ENCODE data around the gene RNASEH1. TPM values are rescaled to one million over a fixed set of nuclear protein-coding genes. Genes with fewer than 3 reads are reported as not detected.

Gene RNASEH1
- total RNA-seq, 1 donor from 2014 or later, result 26.8 TPM

DNA sequence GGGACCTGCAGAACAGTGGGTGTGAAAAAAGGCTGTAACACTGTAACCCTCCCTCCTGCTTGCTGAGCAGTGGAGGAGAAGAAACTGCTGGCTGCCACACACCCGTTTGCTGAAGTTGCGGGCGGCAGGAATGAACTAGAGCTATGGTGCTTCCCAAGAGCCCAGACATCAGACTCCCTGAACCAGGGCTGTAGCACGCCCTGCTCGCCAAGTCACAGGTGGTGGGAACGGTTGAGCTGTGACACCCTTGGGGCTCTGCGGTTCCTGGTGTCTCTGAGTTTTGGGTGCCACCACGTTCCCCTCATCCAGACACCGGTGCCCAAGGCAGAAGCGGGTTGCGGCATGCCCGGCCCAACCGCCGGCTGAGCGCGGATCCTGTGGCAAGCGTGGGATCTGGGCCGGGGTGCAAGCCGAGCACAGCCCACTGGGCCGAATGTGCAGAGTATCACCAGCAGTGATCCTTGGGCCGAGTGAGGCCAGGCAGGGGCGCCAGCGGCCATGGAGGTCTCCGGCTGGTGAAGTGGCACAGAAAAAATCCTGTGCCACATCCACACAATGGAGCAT lies 23.8 kb downstream of the RNASEH1 start:
- H3K4me2 ChIP-seq, result no peak overlapping the region
- Mint-ChIP-seq H3K4me3 (no peak overlapping the region), H3K36me3 (no peaks in the 10 kb centered on the region), H3K27ac (no peak overlapping the region), H3K4me1 (peaks cover 10% of the 10 kb centered on the region), H3K9me3 (no peaks in the 10 kb centered on the region), H3K27me3 (ENCODE audit: insufficient read depth, low read depth) (peaks cover 4% of the 10 kb centered on the region)
- no peaks in the 10 kb centered on the region for H3K79me2 ChIP-seq (ENCODE audit: low read depth)
- H3F3A ChIP-seq (ENCODE audit: low read depth), result peaks cover 5% of the 10 kb centered on the region
- no peak overlapping the region for H3K4me3 ChIP-seq
- H3K27ac ChIP-seq, result no peak overlapping the region
- no peaks in the 10 kb centered on the region for H3K4me1 ChIP-seq
- no peaks in the 10 kb centered on the region for H3K27me3 ChIP-seq
- no peak overlapping the region for H2AFZ ChIP-seq (replicated peaks)
- H3K9ac ChIP-seq, result no peak overlapping the region
- no peaks in the 10 kb centered on the region for H3K36me3 ChIP-seq
- H3K9me3 ChIP-seq (ENCODE audit: low read depth), result no peaks in the 10 kb centered on the region
- no peak for TF ChIP-seq CTCF (IDR thresholded peaks at IDR 0.05)
- no peak for TF ChIP-seq EZH2 (IDR thresholded peaks at IDR 0.05)
- TF ChIP-seq EZH2phosphoT487 (IDR thresholded peaks at IDR 0.05), result no peak
- DNase-seq (ENCODE audit: low spot score), result no peak
- no peaks in the 10 kb centered on the region for H4K20me1 ChIP-seq (ENCODE audit: low read depth)

DNA sequence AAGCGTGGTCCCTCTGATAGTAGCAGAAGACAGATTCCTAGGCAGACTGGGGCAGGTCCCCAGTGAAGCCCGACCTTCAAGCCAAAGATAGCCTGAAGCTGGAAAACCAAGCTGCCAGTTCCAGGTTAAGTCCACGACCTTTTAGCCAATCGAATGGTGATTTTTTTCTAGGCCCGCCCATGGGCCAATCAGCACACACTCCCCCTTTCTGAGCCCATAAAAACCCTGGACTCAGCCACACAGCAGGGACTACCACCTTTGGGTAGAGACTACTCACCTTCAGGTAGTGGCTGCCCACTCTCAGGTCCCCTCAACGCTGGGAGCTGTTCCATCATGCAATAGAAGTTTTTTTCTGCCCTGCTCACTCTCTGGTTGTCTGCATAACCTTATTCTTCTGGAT lies 24.3 kb downstream of the RNASEH1 start:
- Histone ChIP-seq H3K27me3 (no peaks in the 10 kb centered on the region), H4K20me1 (ENCODE audit: low read depth) (no peaks in the 10 kb centered on the region), H3K27ac (no peak overlapping the region), H3K9me3 (ENCODE audit: low read depth) (no peaks in the 10 kb centered on the region), H3F3A (ENCODE audit: low read depth) (peaks cover 5% of the 10 kb centered on the region), H3K4me1 (no peaks in the 10 kb centered on the region), H3K4me2 (no peak overlapping the region), H3K9ac (no peak overlapping the region), H3K4me3 (no peak overlapping the region), H3K79me2 (ENCODE audit: low read depth) (no peaks in the 10 kb centered on the region), H2AFZ (replicated peaks) (no peak overlapping the region), H3K36me3 (no peaks in the 10 kb centered on the region)
- DNase-seq (ENCODE audit: low spot score), result no peak
- Mint-ChIP-seq H3K4me1 (peaks cover 10% of the 10 kb centered on the region), H3K27me3 (ENCODE audit: insufficient read depth, low read depth) (peaks cover 4% of the 10 kb centered on the region), H3K4me3 (peak overlapping the region; percentile 43), H3K27ac (no peak overlapping the region), H3K36me3 (no peaks in the 10 kb centered on the region), H3K9me3 (no peaks in the 10 kb centered on the region)
- TF ChIP-seq EZH2 (IDR thresholded peaks at IDR 0.05) (no peak), EZH2phosphoT487 (IDR thresholded peaks at IDR 0.05) (no peak), CTCF (IDR thresholded peaks at IDR 0.05) (no peak)

DNA sequence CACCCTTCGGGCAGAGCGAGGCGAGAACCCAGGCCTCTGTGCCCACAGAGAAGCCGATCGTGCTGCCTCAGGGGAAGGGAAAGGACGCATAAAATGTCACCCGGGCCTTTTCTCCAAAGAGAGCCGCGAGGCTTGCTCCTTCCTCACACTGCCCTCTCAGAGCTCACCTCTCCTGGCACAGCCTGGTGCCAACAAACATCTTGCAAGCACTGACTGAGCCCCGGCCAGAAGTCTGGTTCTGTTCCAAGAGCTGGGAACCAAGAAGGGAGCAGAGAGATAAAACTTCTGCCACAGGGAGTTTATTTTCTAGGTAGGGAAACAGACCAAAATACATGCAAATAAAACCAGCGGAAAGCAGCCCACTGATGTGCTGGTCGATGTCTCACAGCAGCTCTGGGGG lies 25.2 kb downstream of the RNASEH1 start:
- H3F3A ChIP-seq (ENCODE audit: low read depth), result peaks cover 5% of the 10 kb centered on the region
- H3K27ac ChIP-seq, result no peak overlapping the region
- H4K20me1 ChIP-seq (ENCODE audit: low read depth), result no peaks in the 10 kb centered on the region
- Mint-ChIP-seq H3K4me3 (no peak overlapping the region), H3K27me3 (ENCODE audit: insufficient read depth, low read depth) (peaks cover 4% of the 10 kb centered on the region), H3K4me1 (peaks cover 12% of the 10 kb centered on the region), H3K36me3 (no peaks in the 10 kb centered on the region), H3K9me3 (no peaks in the 10 kb centered on the region), H3K27ac (no peak overlapping the region)
- no peaks in the 10 kb centered on the region for H3K36me3 ChIP-seq
- H3K27me3 ChIP-seq, result no peaks in the 10 kb centered on the region
- no peak overlapping the region for H3K9ac ChIP-seq
- no peak for DNase-seq (ENCODE audit: low spot score)
- H3K4me3 ChIP-seq, result no peak overlapping the region
- no peak overlapping the region for H3K4me2 ChIP-seq
- H3K79me2 ChIP-seq (ENCODE audit: low read depth), result no peaks in the 10 kb centered on the region
- TF ChIP-seq CTCF (IDR thresholded peaks at IDR 0.05), result no peak
- H3K9me3 ChIP-seq (ENCODE audit: low read depth), result no peaks in the 10 kb centered on the region
- no peaks in the 10 kb centered on the region for H3K4me1 ChIP-seq
- no peak overlapping the region for H2AFZ ChIP-seq (replicated peaks)
